ENCODE results near the gene PFKP. TPM values are rescaled to one million over a fixed set of nuclear protein-coding genes. Genes with fewer than 3 reads are reported as not detected.

PFKP gene
- total RNA-seq, 4 donors from 2014 or later = 53.9 to 93.9 (median 66.2) TPM

DNA sequence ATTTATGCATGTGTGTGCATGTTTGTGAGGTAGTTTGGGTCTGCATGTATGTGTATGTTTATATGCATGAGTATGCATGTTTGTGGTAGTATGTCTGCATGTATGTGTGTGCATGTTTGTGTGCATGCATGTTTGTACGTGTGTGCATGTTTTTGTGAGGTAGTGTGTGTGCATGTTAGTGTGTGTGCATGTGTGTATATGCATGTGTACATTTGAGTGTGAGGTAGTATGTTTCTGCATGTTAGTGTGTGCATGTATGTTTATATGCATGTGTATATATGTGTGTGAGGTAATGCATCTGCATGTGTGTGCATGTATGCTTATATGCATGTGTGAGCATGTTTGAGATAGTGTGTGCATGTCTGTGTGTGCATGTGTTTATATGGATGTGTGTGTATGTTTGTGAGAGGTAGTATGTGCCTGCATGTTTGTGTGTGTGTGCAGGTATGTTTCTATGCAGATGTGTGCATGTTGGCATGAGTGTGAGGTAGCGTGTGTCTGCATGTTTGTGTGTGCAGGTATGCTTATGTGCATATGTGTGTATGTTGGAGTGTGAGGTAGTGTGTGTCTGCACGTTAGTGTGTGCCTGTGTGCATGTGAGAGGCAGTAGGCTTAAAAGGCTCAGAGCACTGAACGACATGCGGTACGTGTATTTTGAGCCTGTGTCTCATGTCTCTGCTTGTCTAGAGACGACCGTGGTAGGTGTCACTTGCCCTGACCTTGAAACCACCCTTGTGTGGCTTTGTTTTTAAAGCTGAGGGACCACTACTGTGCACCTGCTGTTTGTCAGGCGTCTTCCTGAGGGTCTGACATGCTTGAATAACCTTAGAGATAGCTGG lies 43.7 kb downstream of the PFKP start:
- in situ Hi-C loops (cut with MboI; ENCODE audit: low pct_ligation_motif_present in 1 of 4, low pct_unique_long_range_greater_than_20kb in 1 of 4, low sequenced_read_pairs in 3 of 4) (no loop called here), intact Hi-C loops (cut with DNase I; ENCODE audit: low total_unique reads) (no loop called here)
- Histone ChIP-seq H3K9me3 (no peaks in the 10 kb centered on the region), H3K27ac (no peak overlapping the region), H3K4me1 (no peaks in the 10 kb centered on the region), H3K27me3 (no peaks in the 10 kb centered on the region), H3K4me3 (no peak overlapping the region), H3K36me3 (peaks cover 0 to 10% (median 2%) of the 10 kb centered on the region in 4 donors)
- DNase-seq = no peak
- TF ChIP-seq POLR2AphosphoS5 (IDR thresholded peaks at IDR 0.05) = no peak
- TF ChIP-seq POLR2A (IDR thresholded peaks at IDR 0.05) = no peak
- TF ChIP-seq EP300 (IDR thresholded peaks at IDR 0.05; ENCODE audit: low read depth) = no peak
- TF ChIP-seq, protein P1, sequence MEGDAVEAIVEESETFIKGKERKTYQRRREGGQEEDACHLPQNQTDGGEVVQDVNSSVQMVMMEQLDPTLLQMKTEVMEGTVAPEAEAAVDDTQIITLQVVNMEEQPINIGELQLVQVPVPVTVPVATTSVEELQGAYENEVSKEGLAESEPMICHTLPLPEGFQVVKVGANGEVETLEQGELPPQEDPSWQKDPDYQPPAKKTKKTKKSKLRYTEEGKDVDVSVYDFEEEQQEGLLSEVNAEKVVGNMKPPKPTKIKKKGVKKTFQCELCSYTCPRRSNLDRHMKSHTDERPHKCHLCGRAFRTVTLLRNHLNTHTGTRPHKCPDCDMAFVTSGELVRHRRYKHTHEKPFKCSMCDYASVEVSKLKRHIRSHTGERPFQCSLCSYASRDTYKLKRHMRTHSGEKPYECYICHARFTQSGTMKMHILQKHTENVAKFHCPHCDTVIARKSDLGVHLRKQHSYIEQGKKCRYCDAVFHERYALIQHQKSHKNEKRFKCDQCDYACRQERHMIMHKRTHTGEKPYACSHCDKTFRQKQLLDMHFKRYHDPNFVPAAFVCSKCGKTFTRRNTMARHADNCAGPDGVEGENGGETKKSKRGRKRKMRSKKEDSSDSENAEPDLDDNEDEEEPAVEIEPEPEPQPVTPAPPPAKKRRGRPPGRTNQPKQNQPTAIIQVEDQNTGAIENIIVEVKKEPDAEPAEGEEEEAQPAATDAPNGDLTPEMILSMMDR (IDR thresholded peaks at IDR 0.05) = no peak
- WGBS, 2 donors (ENCODE audit: low coverage in 1 of 2) = 83 to 86% methylated on average over 1 to 9 of the region's 9 CpGs

DNA sequence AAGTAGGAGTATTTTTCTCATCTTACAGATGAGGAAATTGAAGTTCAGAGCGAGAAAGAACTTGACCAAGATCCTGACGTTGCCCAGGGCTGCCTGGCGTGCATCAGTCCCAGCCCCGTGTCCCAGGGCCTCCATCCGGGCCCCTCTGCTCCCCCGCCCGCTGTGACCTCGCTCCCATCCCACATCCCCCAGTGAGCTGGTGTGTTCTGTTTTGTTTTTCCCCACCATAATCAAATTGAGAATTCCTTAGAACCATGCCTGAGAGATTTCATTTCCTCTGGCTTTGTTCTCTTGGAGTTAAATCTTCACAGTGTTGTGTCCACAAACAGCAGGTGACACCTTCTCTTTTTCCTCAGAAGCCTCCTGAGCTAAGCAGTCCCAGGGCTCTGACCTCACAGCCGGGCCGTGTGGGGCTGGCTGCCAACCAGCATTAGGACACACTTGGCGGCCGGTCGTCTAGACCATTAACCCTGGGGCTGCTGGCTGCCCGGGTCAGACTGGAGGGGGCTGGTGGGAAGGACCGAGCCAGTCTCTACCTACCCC lies 44.3 kb downstream of the PFKP start:
- intact Hi-C loops (cut with DNase I; ENCODE audit: low total_unique reads) (no loop called here), in situ Hi-C loops (cut with MboI; ENCODE audit: low pct_ligation_motif_present in 1 of 4, low pct_unique_long_range_greater_than_20kb in 1 of 4, low sequenced_read_pairs in 3 of 4) (no loop called here)
- H3K27me3 ChIP-seq = no peaks in the 10 kb centered on the region
- DNase-seq = no peak
- H3K36me3 ChIP-seq = peaks cover 0 to 14% (median 2%) of the 10 kb centered on the region in 4 donors
- H3K4me3 ChIP-seq = no peak overlapping the region
- H3K9me3 ChIP-seq = no peaks in the 10 kb centered on the region
- 65 to 68% methylated on average over 13 to 15 of the region's 15 CpGs for WGBS, 2 donors (ENCODE audit: low coverage in 1 of 2)
- no peak for TF ChIP-seq POLR2AphosphoS5 (IDR thresholded peaks at IDR 0.05)
- TF ChIP-seq, protein P1 (IDR thresholded peaks at IDR 0.05) = no peak
- no peak for TF ChIP-seq POLR2A (IDR thresholded peaks at IDR 0.05)
- TF ChIP-seq EP300 (IDR thresholded peaks at IDR 0.05; ENCODE audit: low read depth) = no peak
- H3K4me1 ChIP-seq = no peaks in the 10 kb centered on the region
- H3K27ac ChIP-seq = no peak overlapping the region

- 92% methylated on average over 17 of the region's 19 CpGs; no CpG with 5 or more reads in 1 of the 2 donors for WGBS, 2 donors (ENCODE audit: low coverage in 1 of 2)
- in situ Hi-C loops (cut with MboI; ENCODE audit: low pct_ligation_motif_present in 1 of 4, low pct_unique_long_range_greater_than_20kb in 1 of 4, low sequenced_read_pairs in 3 of 4) = no loop called here
- DNase-seq = no peak
- Histone ChIP-seq H3K27me3 (no peaks in the 10 kb centered on the region), H3K27ac (no peak overlapping the region), H3K4me3 (no peak overlapping the region), H3K36me3 (peaks cover 0 to 17% (median 7%) of the 10 kb centered on the region in 4 donors), H3K4me1 (no peaks in the 10 kb centered on the region), H3K9me3 (no peaks in the 10 kb centered on the region)
- intact Hi-C loops (cut with DNase I; ENCODE audit: low total_unique reads) = no loop called here
- TF ChIP-seq, protein P1 (IDR thresholded peaks at IDR 0.05) = no peak
- TF ChIP-seq EP300 (IDR thresholded peaks at IDR 0.05; ENCODE audit: low read depth) (no peak), POLR2A (IDR thresholded peaks at IDR 0.05) (no peak), POLR2AphosphoS5 (IDR thresholded peaks at IDR 0.05) (no peak)
These were observed 46.0 kb downstream of the PFKP start for GRCh38 chr10:3113343-3113720.

DNA sequence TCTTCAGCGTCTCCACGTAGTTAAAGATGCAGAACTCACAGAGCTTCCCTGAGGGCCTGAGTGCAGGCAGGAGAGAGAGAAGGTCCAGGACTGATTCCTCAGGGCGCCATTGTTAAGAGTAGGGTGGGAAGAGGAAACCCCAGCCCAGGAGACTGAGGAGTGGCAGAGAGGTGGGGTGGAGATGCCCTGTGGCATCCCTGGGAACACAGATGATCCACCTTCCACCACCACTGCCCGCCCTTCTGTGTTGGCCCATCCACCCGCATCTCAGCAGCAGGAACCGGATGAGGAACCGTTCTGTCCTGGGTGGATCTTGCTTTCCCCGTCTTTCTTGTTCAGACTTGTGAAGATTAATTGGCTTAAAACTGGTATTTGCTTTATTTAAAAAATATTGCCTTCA lies 48.3 kb downstream of the PFKP start:
- in situ Hi-C loops (cut with MboI; ENCODE audit: low pct_ligation_motif_present in 1 of 4, low pct_unique_long_range_greater_than_20kb in 1 of 4, low sequenced_read_pairs in 3 of 4) (no loop called here), intact Hi-C loops (cut with DNase I; ENCODE audit: low total_unique reads) (no loop called here)
- TF ChIP-seq POLR2AphosphoS5 (IDR thresholded peaks at IDR 0.05) (no peak), POLR2A (IDR thresholded peaks at IDR 0.05) (no peak), EP300 (IDR thresholded peaks at IDR 0.05; ENCODE audit: low read depth) (no peak)
- TF ChIP-seq, protein P1 (IDR thresholded peaks at IDR 0.05) = no peak

More for the DNA sequence above, 48.3 kb downstream of the PFKP start:
- H3K36me3 ChIP-seq = peaks cover 0 to 14% (median 6%) of the 10 kb centered on the region in 4 donors
- no peaks in the 10 kb centered on the region for H3K27me3 ChIP-seq
- H3K4me1 ChIP-seq = no peaks in the 10 kb centered on the region
- no peak overlapping the region for H3K27ac ChIP-seq
- no peaks in the 10 kb centered on the region for H3K9me3 ChIP-seq
- no peak overlapping the region for H3K4me3 ChIP-seq
- WGBS, 2 donors (ENCODE audit: low coverage in 1 of 2) = 90 to 94% methylated on average over 3 to 8 of the region's 8 CpGs
- DNase-seq = no peak
